ENCODE results near the gene SLC16A10.
"Not testable (repeated sequence)": the region's sequence is repeated elsewhere in the genome, so short reads cannot be mapped to it uniquely, and the experiment has no call there.

The SLC16A10 gene

DNA sequence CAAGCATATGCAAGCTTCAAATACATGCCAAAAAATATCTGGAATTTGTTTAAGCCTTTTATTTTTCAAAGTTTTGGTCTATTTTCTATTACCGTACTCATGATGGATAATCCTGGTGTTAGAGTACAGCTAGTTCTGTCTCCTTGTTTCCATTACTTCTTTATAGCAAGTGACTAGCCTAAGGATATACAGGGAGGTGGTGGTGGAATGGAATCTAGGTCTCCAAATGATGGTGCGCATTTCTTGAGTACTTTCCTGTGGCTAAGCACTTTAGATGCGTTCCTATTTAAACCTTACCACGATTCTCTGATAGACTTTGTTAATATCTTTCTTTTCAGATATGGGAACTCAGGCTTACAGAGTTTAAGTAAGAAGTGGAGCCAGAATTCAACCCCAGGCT lies 3.5 kb downstream of the SLC16A10 start:
- H3K4me3 ChIP-seq (ENCODE audit: low read depth, low read length), result no peak overlapping the region
- in situ Hi-C loops (cut with HindIII; ENCODE audit: low pct_ligation_motif_present, low sequenced_read_pairs), result no loop called here
- H3K36me3 ChIP-seq (replicated peaks), result no peaks in the 10 kb centered on the region
- H3K27me3 ChIP-seq (replicated peaks), result peaks cover 40% of the 10 kb centered on the region
- TF ChIP-seq CTCF (IDR thresholded peaks at IDR 0.05; ENCODE audit: low read depth, low read length, missing control alignments), result no peak
- no peak overlapping the region for H3K27ac ChIP-seq
- DNase-seq, result no peak

DNA sequence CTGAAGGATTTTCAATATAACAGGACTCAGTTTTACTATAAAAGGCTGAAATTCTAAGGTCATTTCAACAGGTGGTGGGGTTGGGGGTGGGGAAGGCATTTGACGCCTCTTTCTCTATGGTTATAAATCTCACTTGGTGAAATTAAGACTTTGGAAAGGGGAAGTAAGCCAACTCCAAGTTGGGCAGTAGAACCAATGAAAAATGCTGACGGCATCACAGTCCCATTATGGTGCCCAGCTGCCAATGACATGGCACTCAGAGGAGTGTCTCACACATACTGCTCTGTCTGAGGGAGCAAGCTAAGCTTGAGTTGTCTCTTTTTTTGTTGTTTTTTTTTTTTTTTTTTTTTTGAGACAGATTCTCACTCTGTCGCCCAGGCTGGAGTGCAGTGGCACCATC lies 4.7 kb downstream of the SLC16A10 start:
- no peak for TF ChIP-seq CTCF (IDR thresholded peaks at IDR 0.05; ENCODE audit: low read depth, low read length, missing control alignments)
- in situ Hi-C loops (cut with HindIII; ENCODE audit: low pct_ligation_motif_present, low sequenced_read_pairs), result no loop called here
- H3K4me3 ChIP-seq (ENCODE audit: low read depth, low read length), result no peak overlapping the region
- H3K27me3 ChIP-seq (replicated peaks), result peaks cover 33% of the 10 kb centered on the region
- DNase-seq, result no peak
- H3K36me3 ChIP-seq (replicated peaks), result no peaks in the 10 kb centered on the region
- H3K27ac ChIP-seq, result no peak overlapping the region

DNA sequence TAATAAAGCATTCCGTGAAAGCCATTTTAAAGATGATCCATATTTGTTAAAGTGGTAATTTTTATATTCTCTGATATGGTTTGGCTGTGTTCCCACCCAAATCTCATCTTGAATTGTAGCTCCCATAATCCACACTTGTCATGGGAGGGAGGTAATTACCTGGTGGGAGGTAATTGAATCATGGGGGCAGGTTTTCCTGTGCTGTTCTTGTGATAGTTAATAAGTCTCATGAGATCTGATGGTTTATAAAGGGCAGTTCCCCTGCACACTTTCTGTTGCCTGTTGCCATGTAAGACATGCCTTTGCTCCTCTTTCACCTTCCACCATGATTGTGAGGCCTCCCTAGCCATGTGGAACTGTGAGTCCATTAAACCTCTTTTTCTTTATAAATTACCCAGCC lies 8.2 kb downstream of the SLC16A10 start:
- DNase-seq; in situ Hi-C loops (cut with HindIII; ENCODE audit: low pct_ligation_motif_present, low sequenced_read_pairs); H3K27ac ChIP-seq; H3K4me3 ChIP-seq (ENCODE audit: low read depth, low read length); H3K27me3 ChIP-seq (replicated peaks); H3K36me3 ChIP-seq (replicated peaks): not testable (repeated sequence)

DNA sequence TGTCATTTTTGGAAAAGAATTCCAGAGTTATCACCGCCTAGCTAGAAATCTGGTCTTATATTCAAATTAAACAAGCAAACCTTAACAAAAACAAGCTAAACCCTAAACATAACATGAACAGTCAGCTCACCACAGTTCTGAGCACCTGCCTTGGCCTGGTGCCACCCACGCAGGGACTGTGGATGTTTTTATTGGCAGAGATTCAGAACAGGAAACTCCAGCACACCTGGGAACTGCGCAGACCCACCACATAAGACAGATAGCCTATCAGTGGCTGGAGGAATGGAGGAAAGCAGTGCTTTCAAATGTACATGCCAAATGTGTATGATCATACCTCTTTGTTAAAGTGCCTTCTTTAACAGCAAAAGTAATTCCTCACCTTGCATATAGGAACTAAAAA lies 8.9 kb downstream of the SLC16A10 start:
- no peak overlapping the region for H3K4me3 ChIP-seq (ENCODE audit: low read depth, low read length)
- H3K36me3 ChIP-seq (replicated peaks), result no peaks in the 10 kb centered on the region
- H3K27ac ChIP-seq, result no peak overlapping the region
- TF ChIP-seq CTCF (IDR thresholded peaks at IDR 0.05; ENCODE audit: low read depth, low read length, missing control alignments), result no peak
- no peak for DNase-seq
- H3K27me3 ChIP-seq (replicated peaks), result peaks cover 8% of the 10 kb centered on the region
- in situ Hi-C loops (cut with HindIII; ENCODE audit: low pct_ligation_motif_present, low sequenced_read_pairs), result no loop called here

DNA sequence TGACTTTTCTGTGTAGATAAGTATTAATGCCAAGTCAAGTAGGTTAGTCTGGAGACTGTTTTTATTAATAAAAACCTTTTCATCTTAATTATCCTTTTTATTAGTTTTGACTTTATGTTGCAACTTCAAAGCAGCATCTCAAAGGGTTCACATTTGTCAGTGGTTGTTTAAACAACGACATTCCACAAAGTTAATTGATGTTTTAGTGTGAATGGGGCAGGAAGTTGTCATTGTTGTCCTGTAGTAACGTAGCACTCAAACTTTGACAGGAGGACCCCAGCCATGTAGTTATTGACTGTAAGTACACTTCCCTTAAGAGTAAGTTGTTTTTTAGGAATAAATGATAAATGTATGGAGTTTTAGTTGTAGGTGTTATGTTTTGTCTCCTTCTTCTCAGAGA lies 11.3 kb downstream of the SLC16A10 start:
- H3K4me3 ChIP-seq (ENCODE audit: low read depth, low read length), result no peak overlapping the region
- no peaks in the 10 kb centered on the region for H3K27me3 ChIP-seq (replicated peaks)
- in situ Hi-C loops (cut with HindIII; ENCODE audit: low pct_ligation_motif_present, low sequenced_read_pairs), result no loop called here
- H3K36me3 ChIP-seq (replicated peaks), result no peaks in the 10 kb centered on the region
- DNase-seq, result no peak
- no peak for TF ChIP-seq CTCF (IDR thresholded peaks at IDR 0.05; ENCODE audit: low read depth, low read length, missing control alignments)
- no peak overlapping the region for H3K27ac ChIP-seq

GRCh38 chr6:111101987-111102386 lies 14.7 kb downstream of the SLC16A10 start:
- peaks cover 1% of the 10 kb centered on the region for H3K27me3 ChIP-seq (replicated peaks)
- no peak overlapping the region for H3K4me3 ChIP-seq (ENCODE audit: low read depth, low read length)
- no peak for DNase-seq
- H3K36me3 ChIP-seq (replicated peaks), result no peaks in the 10 kb centered on the region
- in situ Hi-C loops (cut with HindIII; ENCODE audit: low pct_ligation_motif_present, low sequenced_read_pairs), result no loop called here
- H3K27ac ChIP-seq, result no peak overlapping the region
- no peak for TF ChIP-seq CTCF (IDR thresholded peaks at IDR 0.05; ENCODE audit: low read depth, low read length, missing control alignments)

All from brain microvascular endothelial cell (primary cell).